HS-27A (cell line): ENCODE results near the gene FAM168A.

Experiments
- DNase-seq: peaks from one replicate; pipeline ENCODE4 v3.0.0-alpha.2; 2012; ENCODE audit warnings: low read depth, missing footprints

Gene FAM168A

GRCh38 chr11:73401217-73401923, 196.5 kb downstream of the FAM168A start:
- DNase-seq: no peak

GRCh38 chr11:73400293-73400692, 197.6 kb downstream of the FAM168A start:
- no peak for DNase-seq

DNA sequence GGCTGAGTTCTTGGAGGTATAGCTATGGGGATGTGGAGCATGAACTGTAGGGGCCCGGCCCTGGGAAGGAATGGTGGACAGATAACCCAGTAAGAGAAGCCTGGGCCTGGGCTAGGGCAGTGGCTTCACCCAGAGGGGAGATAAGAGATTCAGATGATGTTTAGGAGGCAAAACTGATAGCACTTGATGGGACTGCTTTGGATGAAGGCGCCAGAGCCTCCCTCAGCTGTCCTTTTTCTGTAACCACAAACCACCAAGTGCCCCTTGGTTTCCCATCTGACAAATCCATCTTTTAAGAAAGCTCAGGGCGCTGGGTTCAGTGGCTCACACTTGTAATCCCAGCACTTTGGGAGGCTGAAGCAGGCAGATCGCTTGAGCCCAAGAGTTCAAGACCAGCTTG, 198.3 kb downstream of the FAM168A start:
- no peak for DNase-seq

DNA sequence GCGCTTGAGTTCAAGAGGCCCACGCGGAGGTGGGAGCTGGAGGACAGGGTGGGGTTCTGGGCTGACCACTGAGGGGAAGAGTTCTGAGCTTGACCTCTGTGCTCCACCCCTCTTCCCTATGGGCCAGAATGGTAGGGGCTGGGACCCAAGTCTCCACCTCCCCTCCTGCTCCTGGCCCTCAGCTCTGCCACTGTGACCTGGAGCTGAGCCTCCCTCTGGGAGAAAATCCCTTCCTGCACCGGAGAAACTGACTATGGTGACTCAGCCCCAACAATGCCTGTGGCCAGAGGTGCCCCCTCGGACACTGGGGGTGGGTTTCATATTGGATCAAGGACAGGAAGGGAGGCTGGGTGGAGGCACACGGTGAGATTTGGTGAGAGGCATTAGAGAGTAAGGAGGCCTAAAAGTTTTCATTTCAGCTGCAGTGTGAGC, 198.7 kb downstream of the FAM168A start:
- no peak for DNase-seq

DNA sequence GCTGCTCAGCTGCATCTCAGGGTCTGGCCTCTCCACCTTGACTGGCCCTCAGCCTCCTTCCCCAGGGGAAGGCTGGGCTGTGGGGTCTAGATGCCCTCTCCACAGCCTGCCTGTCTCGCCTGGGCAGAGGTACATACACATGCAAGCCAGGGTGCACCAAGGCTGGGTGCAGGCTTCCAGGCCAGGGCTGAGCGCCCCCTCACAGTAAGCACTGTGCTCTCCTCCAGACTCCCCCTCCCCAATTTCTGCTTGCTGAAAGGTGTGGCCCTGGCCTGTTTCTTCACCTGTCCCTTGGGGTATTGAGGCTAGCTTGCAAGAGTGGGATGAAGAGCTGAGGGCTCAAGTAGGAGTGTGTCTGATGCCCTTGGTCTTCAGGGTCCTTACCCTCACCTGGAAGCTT, 199.2 kb downstream of the FAM168A start:
- no peak for DNase-seq

DNA sequence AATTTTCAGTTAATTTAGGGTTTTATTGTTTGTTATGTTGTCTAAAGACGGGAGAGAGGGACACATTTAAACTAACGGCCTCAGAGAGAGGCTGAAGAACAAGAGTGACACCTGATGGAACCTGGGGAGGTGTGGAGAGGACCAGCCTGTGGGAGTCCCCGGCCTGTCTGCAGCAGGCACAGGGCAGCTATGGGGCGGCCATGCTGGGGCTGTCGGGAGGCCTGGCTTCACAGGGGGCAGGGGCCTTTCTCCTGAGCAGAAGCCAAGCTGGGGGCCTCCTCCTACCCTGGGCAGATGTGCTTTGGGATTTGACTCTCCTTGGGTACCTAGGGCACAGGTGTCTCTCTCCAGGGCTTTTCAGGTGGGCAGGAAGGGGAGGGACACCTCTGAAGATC, 199.8 kb downstream of the FAM168A start:
- no peak for DNase-seq

GRCh38 chr11:73397468-73398131, 200.3 kb downstream of the FAM168A start:
- DNase-seq: no peak

DNA sequence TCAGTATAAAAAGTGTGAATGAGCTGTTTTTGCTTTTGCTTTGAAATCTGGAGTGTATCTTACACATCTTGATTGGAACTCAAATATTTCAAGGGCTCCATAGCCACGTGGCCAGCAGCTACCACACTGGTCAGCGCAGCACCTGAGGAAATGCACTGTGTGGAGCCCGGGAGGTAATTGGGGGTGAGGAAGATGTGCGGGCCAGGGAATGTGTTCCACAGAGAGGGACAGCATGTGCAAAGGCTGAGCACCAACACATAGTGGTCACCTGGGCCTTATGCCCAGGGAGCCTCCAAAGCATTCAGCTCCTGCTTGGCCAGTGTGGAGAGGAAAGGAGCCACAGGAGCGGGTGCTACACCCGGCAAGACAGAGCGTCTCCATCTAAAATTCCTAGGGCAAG, 200.9 kb downstream of the FAM168A start:
- DNase-seq: no peak

DNA sequence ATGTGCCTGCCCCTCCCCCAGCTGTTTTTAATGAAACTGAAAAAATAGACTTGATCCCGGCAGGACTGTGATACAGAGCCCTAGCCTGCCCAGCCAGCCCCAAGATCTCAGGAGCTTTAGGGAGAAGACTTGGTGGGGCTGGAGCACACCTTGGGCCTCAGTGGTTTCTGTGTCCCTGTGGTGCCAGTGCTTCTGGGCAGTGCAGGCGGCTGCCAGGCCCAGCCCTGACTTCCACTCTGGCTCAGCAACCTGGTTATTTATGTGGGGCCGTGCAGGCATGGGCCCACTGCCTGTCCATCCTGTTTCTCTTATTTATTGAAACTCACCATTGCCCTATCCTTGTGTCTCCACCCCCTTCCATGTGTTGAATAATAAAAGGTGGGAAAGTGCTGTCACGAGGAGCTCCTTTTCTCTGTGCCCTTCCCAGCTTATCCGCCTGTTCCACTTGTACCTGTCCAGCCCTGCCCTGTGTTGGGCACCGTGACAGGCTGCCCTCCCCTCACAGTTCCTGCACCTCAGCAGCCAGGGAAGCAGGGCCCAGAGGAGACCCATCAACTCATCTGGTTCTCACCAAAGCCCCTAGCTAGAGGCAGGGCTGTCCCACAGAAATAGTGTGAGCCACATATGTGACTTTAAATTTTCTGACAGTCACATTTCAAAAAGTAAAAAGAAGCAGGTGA, 201.5 kb downstream of the FAM168A start:
- no peak for DNase-seq

- DNase-seq: no peak
These were observed 202.4 kb downstream of the FAM168A start for GRCh38 chr11:73395297-73396208.

- no peak for DNase-seq
These were observed 203.3 kb downstream of the FAM168A start for GRCh38 chr11:73394416-73395296.

DNA sequence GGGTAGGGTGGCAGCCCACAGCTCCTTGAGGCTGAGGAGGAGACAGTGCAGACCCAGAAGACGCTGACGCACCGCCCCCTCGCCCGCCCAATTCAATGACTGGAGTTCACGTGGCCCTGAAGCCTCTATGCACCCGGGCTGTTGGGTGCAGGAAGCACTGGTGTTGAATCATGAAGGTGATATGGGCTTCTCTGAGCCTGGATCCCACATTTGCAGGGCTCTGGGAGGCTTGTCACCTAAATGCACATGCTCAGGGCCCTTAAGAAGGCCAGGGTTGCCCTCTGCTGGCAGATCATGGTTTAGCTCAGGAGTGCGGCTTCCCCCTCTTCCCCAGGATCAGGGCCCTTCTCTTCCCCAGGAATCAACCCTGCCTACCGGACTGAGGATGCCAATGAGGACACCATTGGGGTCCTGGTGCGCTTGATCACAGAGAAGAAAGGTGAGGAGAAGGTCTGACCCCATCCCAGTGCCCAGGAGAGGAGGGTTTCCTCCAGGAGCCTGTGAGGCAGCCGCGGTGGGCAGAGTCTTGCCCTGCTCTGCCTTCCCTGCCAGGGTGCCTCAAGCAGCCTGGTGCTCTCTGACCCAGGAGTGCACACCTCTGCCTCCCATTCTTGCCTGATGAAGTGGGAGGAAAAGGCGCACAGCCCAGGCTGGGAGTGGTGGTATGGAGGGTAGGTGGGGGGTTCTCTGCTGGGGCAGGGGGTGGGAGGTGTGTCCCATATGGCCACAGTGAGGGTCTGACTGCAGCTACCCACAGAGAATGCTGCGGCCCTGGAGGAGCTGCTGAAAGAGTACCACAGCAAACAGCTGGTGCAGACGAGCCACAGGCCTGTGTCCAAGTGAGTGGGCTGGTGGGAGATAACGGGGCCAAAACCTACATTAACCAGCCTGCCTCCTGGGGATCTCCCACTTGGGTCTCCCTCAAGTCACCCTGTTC, 204.2 kb downstream of the FAM168A start:
- peak; percentile 56 for DNase-seq

GRCh38 chr11:73393011-73393380, 204.9 kb downstream of the FAM168A start:
- DNase-seq: no peak

DNA sequence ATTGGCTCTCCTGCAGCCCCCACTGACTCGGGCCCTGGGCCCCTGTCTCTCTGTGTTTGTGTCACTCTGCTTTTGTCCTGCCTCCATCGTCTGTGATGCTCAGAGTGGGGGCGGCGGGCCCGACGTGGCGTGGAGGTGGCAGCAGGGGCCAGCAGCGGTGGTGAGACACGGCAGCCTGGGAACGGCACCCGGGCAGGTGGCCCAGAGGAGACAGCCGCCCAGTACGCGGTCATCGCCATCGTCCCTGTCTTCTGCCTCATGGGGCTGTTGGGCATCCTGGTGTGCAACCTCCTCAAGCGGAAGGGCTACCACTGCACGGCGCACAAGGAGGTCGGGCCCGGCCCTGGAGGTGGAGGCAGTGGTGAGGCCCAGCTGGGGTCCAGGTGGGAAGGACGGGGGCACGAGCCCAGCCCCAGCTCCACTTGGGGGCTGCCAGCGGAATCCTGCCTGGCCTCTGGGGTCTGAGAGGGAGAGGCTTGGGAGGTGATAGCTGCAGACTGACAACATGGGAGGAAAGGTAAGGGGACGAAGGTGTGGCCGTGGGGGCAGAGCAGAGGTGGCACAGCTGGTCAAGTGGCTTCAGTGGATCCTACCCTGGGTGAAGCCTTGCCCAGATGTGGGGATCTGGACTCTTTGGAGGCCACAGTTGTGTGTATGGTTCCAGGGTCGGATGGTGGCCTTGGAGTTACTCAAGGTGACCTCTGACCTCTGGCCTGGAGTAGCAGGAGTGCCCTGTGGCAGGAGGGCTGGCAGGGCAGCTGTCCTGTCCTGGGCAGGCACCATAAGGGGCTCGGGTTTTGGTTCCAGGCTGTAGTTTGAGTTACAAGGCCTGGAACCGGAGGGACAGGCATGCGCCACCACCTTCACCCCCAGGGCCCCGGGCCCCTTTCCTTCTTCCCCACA, 205.6 kb downstream of the FAM168A start:
- DNase-seq: no peak

DNA sequence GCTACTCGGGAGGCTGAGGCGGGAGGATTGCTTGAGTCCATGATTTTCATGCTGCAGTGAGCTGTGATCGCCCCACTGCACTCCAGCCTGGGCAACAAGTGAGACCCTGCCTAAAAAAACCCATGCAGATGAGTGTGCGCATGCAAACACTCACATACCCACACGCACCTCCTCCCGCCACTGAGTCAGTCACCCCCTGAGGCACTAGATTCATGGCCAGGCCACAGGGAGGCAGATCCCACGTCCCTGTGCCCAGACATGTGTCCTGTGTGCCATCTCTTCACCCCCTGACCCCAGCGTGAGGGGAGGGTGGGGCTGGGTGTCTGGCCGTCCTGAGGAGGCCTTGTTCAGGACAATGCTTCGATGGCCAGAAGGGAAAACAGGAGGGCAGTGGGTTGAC, 206.2 kb downstream of the FAM168A start:
- DNase-seq: no peak

DNA sequence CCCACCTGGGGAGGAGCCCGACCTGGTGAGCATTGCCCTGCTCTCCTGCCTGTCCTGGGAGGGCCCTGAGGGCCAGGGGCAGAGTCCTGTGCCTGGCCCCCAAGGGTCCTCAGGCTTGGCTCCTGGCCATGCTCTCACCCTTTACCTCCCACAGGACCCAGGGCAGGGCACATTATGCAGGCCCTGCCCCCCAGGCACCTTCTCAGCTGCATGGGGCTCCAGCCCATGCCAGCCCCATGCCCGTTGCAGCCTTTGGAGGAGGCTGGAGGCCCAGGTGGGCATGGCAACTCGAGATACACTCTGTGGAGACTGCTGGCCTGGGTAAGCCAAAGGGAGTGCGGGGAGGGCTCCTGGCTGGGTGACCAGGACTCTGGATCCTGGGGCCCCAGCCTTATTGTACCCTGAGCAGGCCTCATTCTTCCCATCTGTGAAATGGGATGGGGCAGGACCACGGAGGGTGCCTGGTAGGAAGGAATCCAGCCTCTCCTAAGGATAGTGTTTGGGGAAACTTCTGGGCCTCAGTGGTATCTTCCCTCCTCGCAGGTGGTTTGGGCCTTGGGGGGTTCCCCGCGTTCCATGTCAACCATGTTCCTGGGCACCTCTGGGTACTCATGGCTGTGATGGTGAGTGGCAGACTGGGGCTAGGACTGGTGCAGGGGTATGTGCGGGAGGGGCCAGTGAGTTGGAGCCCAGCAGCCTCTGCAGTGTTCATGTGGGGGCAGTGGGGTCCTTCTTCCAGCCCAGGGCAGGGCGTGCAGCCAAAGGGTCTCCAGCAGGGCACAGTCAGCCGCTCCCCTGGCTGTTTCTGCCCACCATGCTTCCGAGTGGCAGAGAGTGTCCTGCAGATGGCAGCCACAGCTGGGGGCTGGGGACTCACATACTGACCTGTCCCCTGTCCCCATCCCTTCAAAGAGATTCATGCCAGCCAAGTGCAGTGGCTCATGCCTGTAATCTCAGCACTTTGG, 207.0 kb downstream of the FAM168A start:
- no peak for DNase-seq

GRCh38 chr11:73389916-73390315, 208.0 kb downstream of the FAM168A start:
- DNase-seq: no peak

- no peak for DNase-seq
These were observed 208.8 kb downstream of the FAM168A start for GRCh38 chr11:73389134-73389525.
